Measurements from ENCODE around the gene SLC5A1.
"Not testable (repeated sequence)": the region's sequence is repeated elsewhere in the genome, so short reads cannot be mapped to it uniquely, and the experiment has no call there.

- not testable (repeated sequence) for TF ChIP-seq CTCF, POLR2A (IDR thresholded peaks at IDR 0.05)
Measured at GRCh38 chr22:32134796-32135195, 91.7 kb downstream of the SLC5A1 start.
